Esophagus squamous epithelium (tissue), 4 donors: ENCODE data around the gene NXT1.

Experiments
- POLR2A ChIP-seq, 4 donors: fragments of 450-650 bp; IDR thresholded peaks; one replicate each; pipeline ENCODE4 v1.6.1; 2017; ENCODE audit warnings: antibody characterized with exemption in 4 of 4, mild to moderate bottlenecking in 4 of 4, moderate library complexity in 3 of 4
- TF ChIP-seq, protein P1 (sequence below), 6 experiments: fragments of 450-650 bp in 4 of 6; fragments of 200-600 bp in 2 of 6; sonication (generic) in 2 of 6; IDR thresholded peaks; one replicate each; pipeline ENCODE4 v1.5.1; 2016 to 2019; ENCODE audit warnings: antibody characterized with exemption in 6 of 6, mild to moderate bottlenecking in 4 of 6, moderate library complexity in 4 of 6

DNA sequence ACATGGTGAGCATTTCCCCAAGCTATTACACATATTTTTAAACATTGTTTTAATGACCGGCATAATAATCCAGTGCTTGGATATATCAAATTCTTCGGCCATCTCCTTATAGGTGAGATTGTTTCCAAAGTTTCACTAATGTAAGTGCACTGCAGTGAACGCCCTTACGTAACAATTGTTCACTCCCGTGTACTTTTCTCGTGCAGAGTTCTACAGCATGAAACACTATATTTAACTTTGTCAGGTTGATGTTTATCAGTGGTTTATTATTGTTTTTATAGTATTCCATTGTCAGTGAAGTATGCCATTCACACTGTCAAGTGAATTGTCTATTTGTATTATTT, 7.9 kb downstream of the NXT1 start:
- TF ChIP-seq, protein P1, sequence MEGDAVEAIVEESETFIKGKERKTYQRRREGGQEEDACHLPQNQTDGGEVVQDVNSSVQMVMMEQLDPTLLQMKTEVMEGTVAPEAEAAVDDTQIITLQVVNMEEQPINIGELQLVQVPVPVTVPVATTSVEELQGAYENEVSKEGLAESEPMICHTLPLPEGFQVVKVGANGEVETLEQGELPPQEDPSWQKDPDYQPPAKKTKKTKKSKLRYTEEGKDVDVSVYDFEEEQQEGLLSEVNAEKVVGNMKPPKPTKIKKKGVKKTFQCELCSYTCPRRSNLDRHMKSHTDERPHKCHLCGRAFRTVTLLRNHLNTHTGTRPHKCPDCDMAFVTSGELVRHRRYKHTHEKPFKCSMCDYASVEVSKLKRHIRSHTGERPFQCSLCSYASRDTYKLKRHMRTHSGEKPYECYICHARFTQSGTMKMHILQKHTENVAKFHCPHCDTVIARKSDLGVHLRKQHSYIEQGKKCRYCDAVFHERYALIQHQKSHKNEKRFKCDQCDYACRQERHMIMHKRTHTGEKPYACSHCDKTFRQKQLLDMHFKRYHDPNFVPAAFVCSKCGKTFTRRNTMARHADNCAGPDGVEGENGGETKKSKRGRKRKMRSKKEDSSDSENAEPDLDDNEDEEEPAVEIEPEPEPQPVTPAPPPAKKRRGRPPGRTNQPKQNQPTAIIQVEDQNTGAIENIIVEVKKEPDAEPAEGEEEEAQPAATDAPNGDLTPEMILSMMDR (IDR thresholded peaks at IDR 0.05) = no peak
- no peak for TF ChIP-seq POLR2A (IDR thresholded peaks at IDR 0.05)
